Measurements from ENCODE around the gene OR4D2. TPM values are rescaled to one million over a fixed set of nuclear protein-coding genes. Genes with fewer than 3 reads are reported as not detected.

Gene OR4D2
- total RNA-seq, 2 experiments from 2014 or later: not detected

DNA sequence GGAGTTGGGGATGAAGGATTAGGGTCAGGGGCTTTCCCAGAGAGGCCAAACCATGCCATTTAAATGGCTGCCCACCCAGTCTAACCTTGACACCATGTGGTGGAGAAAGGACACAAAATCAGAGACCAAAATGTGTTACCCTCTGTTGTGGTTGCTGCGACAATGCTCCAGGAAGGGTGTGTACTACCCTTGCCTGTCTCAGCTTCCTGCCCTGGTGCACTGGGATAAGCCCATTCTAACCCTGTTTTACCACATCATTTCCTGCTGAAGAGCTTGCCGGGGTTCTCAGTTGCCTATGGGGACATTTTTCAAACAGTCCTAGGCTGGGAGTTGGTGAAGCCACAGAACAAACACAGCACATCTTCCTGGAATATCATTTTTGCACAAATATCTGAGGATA lies 13.7 kb upstream of the OR4D2 start:
- peaks cover 36% of the 10 kb centered on the region for H3K4me1 Mint-ChIP-seq
- no peaks in the 10 kb centered on the region for H3K9me3 Mint-ChIP-seq

DNA sequence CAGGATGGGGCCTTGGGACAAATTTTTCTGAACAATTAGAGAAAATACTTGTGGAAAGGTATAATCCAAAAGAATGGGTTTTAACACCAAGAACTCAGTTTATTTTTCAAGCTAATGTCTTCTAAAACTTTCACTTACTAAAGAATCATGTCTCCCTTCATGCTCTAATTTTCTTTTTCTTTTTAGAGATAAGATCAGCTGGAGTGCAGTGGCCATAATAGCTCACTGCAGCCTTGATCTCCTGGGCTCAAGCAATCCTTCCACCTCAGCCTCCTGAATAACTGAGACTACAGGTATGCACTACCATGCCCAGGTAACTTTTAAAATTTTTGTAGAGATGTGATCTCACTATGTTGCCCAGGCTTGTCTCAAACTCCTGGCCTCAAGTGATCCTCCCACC lies 13.1 kb upstream of the OR4D2 start:
- H3K9me3 Mint-ChIP-seq: no peaks in the 10 kb centered on the region
- H3K36me3 Mint-ChIP-seq: peaks cover 4% of the 10 kb centered on the region
- H3K27ac Mint-ChIP-seq: peak overlapping the region; percentile 67
- H3K4me3 Mint-ChIP-seq: peak overlapping the region; percentile 47
- H3K4me1 Mint-ChIP-seq: peaks cover 37% of the 10 kb centered on the region
- H3K27me3 Mint-ChIP-seq: peaks cover 4% of the 10 kb centered on the region
- ATAC-seq (ENCODE audit: low read depth) (no peak), DNase-seq (no peak)
- POLR2A ChIA-PET: interaction anchor here (1.1 to 2.1 kb wide), 2 partner anchors 17 to 71 kb away, joined by 3 to 5 read pairs; partner anchors contain the start of gene DYNLL2

More for the DNA sequence above, 13.7 kb upstream of the OR4D2 start:
- Mint-ChIP-seq H3K27ac (peak overlapping the region; percentile 79), H3K4me3 (peak overlapping the region; percentile 47), H3K36me3 (peaks cover 4% of the 10 kb centered on the region), H3K27me3 (peaks cover 8% of the 10 kb centered on the region)
- ATAC-seq (ENCODE audit: low read depth) (peak; percentile 84), DNase-seq (peak; percentile 42)
- POLR2A ChIA-PET: interaction anchor here (1.1 to 2.1 kb wide), 2 partner anchors 18 to 70 kb away, joined by 3 to 5 read pairs; partner anchors contain the start of gene DYNLL2

GRCh38 chr17:58156839-58157803 lies 9.7 kb upstream of the OR4D2 start:
- POLR2A ChIA-PET: interaction anchor here (1.2 to 1.8 kb wide), 3 partner anchors 74 to 171 kb away, joined by 3 to 6 read pairs (median 5); partner anchors contain the start of genes DYNLL2 and SRSF1
- no peaks in the 10 kb centered on the region for H3K27me3 Mint-ChIP-seq
- H3K4me1 Mint-ChIP-seq: peaks cover 34% of the 10 kb centered on the region
- peak; percentile 59 for ATAC-seq (ENCODE audit: low read depth)
- H3K36me3 Mint-ChIP-seq: peaks cover 8% of the 10 kb centered on the region
- H3K27ac Mint-ChIP-seq: peak overlapping the region; percentile 70
- DNase-seq: peak; percentile 69
- no peaks in the 10 kb centered on the region for H3K9me3 Mint-ChIP-seq
- peak overlapping the region; percentile 90 for H3K4me3 Mint-ChIP-seq

DNA sequence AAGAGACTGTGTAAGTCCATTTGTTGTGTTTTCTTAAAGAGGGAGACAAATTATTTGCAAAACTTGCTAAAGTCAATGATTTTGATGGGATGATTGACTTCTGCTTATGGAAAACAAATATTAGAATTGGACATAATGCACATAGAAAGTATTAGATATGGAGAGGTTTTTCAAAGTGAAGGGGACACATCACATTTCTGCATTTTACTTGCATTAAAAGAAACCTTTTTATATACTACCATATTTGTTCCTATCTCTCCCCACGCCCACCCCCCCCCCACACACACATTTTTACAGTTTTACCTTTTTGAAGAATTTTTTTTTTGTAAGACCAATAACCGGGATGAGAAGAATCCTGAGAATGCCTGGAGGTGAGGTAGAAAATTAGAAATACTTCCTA lies 8.6 kb upstream of the OR4D2 start:
- Mint-ChIP-seq H3K36me3 (peaks cover 8% of the 10 kb centered on the region), H3K4me1 (peaks cover 23% of the 10 kb centered on the region), H3K4me3 (no peak overlapping the region), H3K9me3 (no peaks in the 10 kb centered on the region), H3K27ac (no peak overlapping the region), H3K27me3 (peaks cover 3% of the 10 kb centered on the region)
- POLR2A ChIA-PET: no interaction called here
- DNase-seq: no peak
- no peak for ATAC-seq (ENCODE audit: low read depth)

- POLR2A ChIA-PET: no interaction called here
Measured at GRCh38 chr17:58161566-58161965, 5.2 kb upstream of the OR4D2 start.

DNA sequence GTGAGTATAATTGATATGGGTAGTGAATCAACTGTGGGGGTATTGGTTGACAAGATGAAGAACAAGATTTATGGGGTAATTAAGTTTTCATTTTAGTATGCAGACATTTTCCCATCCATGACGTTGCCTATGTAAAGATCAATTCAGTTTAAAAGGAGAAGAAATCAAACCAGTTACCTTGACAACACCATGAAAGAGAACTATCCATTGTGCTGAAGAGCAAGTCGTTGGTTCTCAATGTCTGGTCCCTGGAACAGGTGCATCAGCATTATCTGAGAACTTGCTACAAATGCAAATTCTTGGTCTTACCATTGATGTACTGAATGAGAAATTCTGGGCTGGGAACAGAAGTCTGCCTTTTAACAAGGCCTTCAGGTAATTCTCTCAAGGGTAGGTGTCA lies 801 bp upstream of the OR4D2 start:
- H3K9me3 Mint-ChIP-seq: no peaks in the 10 kb centered on the region
- H3K4me3 Mint-ChIP-seq: no peak overlapping the region
- H3K27me3 Mint-ChIP-seq: peaks cover 11% of the 10 kb centered on the region
- DNase-seq: no peak
- no peak overlapping the region for H3K27ac Mint-ChIP-seq
- H3K36me3 Mint-ChIP-seq: no peaks in the 10 kb centered on the region
- POLR2A ChIA-PET: no interaction called here
- H3K4me1 Mint-ChIP-seq: peaks cover 11% of the 10 kb centered on the region
- no peak for ATAC-seq (ENCODE audit: low read depth)

More at GRCh38 chr17:58161566-58161965, 5.2 kb upstream of the OR4D2 start:
- Mint-ChIP-seq H3K4me3 (no peak overlapping the region), H3K27ac (no peak overlapping the region), H3K36me3 (peaks cover 4% of the 10 kb centered on the region), H3K4me1 (peaks cover 10% of the 10 kb centered on the region), H3K9me3 (no peaks in the 10 kb centered on the region), H3K27me3 (peaks cover 11% of the 10 kb centered on the region)
- ATAC-seq (ENCODE audit: low read depth) (no peak), DNase-seq (no peak)

DNA sequence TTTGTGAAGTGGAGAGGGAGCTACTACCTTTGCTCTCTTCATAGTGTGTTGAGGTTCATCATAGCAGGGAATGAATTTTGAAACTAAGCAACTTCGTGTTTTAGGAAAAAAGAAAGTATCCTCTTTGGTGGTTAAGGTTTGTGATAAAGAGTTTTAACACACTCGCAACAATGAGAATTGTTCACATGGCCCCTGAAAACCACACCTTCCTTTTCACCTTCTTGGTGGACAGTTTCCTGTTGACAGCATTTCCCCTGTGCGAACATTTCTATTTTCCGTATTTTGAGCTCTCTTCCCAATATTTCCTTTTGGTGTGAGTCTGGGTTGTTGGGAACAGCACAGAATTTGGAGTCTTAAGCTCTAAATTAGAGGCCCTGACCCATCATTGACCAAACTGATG lies 3.8 kb downstream of the OR4D2 start:
- POLR2A ChIA-PET: interaction anchor here (0.9 to 1.0 kb wide), 2 partner anchors 17 to 163 kb away, joined by 5 to 6 read pairs; partner anchors contain the start of gene SRSF1
- ATAC-seq (ENCODE audit: low read depth) (peak; percentile 33), DNase-seq (no peak)
- H3K27ac Mint-ChIP-seq: peak overlapping the region; percentile 73
- H3K36me3 Mint-ChIP-seq: no peaks in the 10 kb centered on the region
- no peaks in the 10 kb centered on the region for H3K9me3 Mint-ChIP-seq
- peaks cover 7% of the 10 kb centered on the region for H3K27me3 Mint-ChIP-seq
- H3K4me3 Mint-ChIP-seq: peak overlapping the region; percentile 34
- H3K4me1 Mint-ChIP-seq: peaks cover 19% of the 10 kb centered on the region

DNA sequence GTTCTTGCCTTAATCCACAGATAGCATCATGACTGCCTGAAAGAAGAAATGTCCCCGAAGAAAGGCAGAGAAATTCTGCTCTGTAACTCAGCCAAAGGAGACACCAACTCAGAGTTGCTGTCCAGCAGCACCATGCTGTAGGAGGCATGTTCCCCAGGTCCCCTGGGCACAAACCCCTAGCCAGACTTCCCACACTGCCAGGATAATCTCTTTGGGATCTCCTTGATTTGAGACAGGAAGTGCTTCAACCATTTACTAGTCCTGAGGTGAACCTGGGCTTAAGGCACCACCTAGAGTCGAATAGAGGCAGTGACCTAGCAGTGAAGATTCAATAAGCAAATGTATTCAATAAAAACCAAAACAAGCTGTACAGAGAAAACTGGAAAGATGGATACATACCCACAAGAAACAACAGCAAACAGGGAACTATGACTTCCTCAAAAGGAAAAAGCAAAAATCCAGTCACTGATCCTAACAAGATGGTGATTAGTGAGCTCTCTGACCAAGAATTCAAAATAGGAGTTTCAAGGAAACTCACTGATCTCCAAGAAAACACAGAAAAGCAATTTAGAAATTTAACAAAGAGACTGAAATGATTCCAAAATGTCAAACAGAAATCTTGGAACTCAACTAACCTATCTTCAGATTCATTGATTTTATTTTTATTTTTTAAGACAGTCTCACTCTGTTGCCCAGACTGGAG lies 5.7 kb downstream of the OR4D2 start:
- POLR2A ChIA-PET: interaction anchor here (0.9 kb wide), 1 partner anchor 51 kb away, joined by 5 read pairs; no protein-coding TSS in a partner anchor
- Mint-ChIP-seq H3K27me3 (peaks cover 8% of the 10 kb centered on the region), H3K4me1 (peaks cover 19% of the 10 kb centered on the region), H3K4me3 (no peak overlapping the region), H3K36me3 (no peaks in the 10 kb centered on the region), H3K9me3 (no peaks in the 10 kb centered on the region), H3K27ac (no peak overlapping the region)
- ATAC-seq (ENCODE audit: low read depth): peak; percentile 79
- DNase-seq: no peak

- H3K27ac Mint-ChIP-seq: no peak overlapping the region
- POLR2A ChIA-PET: no interaction called here
- H3K36me3 Mint-ChIP-seq: no peaks in the 10 kb centered on the region
- peaks cover 19% of the 10 kb centered on the region for H3K4me1 Mint-ChIP-seq
- no peak overlapping the region for H3K4me3 Mint-ChIP-seq
- no peaks in the 10 kb centered on the region for H3K9me3 Mint-ChIP-seq
- H3K27me3 Mint-ChIP-seq: peaks cover 8% of the 10 kb centered on the region
- ATAC-seq (ENCODE audit: low read depth): no peak
- no peak for DNase-seq
Measured at GRCh38 chr17:58174871-58175270, 8.1 kb downstream of the OR4D2 start.

GRCh38 chr17:58176200-58176599 lies 9.4 kb downstream of the OR4D2 start:
- DNase-seq (no peak), ATAC-seq (ENCODE audit: low read depth) (no peak)
- Mint-ChIP-seq H3K9me3 (no peaks in the 10 kb centered on the region), H3K27ac (no peak overlapping the region), H3K4me1 (peaks cover 8% of the 10 kb centered on the region), H3K4me3 (no peak overlapping the region), H3K36me3 (no peaks in the 10 kb centered on the region), H3K27me3 (peaks cover 10% of the 10 kb centered on the region)
- POLR2A ChIA-PET: no interaction called here

DNA sequence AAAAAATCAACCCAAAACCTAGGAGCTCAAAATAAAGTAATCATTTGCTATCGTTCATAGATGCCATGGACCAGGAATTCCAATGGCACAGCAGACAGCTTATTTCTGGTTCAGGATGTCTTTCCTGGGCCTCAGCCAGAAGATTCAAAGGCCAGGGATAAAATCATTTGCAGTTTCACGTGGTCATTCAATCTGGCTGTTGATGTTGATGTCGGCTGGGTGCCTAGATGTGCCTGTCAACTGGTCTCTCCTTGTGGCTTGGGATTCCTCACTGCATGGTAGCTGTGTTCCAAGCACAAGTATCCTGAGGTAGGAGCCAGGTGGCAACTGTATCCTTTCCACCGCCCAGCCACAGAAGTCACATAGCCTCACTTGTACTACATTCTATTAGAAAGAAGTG lies 15.0 kb downstream of the OR4D2 start:
- H3K4me1 Mint-ChIP-seq: peaks cover 5% of the 10 kb centered on the region
- H3K9me3 Mint-ChIP-seq: no peaks in the 10 kb centered on the region
- no peaks in the 10 kb centered on the region for H3K36me3 Mint-ChIP-seq
- POLR2A ChIA-PET: no interaction called here
- no peak overlapping the region for H3K4me3 Mint-ChIP-seq
- H3K27me3 Mint-ChIP-seq: peaks cover 4% of the 10 kb centered on the region
- no peak for ATAC-seq (ENCODE audit: low read depth)
- H3K27ac Mint-ChIP-seq: no peak overlapping the region
- DNase-seq: no peak

- no peak overlapping the region for H3K4me3 Mint-ChIP-seq
- no peak for DNase-seq
- POLR2A ChIA-PET: no interaction called here
- peaks cover 5% of the 10 kb centered on the region for H3K4me1 Mint-ChIP-seq
- ATAC-seq (ENCODE audit: low read depth): no peak
- H3K9me3 Mint-ChIP-seq: no peaks in the 10 kb centered on the region
- H3K36me3 Mint-ChIP-seq: no peaks in the 10 kb centered on the region
- peaks cover 9% of the 10 kb centered on the region for H3K27me3 Mint-ChIP-seq
- no peak overlapping the region for H3K27ac Mint-ChIP-seq
Measured at GRCh38 chr17:58183514-58183913, 16.7 kb downstream of the OR4D2 start.

DNA sequence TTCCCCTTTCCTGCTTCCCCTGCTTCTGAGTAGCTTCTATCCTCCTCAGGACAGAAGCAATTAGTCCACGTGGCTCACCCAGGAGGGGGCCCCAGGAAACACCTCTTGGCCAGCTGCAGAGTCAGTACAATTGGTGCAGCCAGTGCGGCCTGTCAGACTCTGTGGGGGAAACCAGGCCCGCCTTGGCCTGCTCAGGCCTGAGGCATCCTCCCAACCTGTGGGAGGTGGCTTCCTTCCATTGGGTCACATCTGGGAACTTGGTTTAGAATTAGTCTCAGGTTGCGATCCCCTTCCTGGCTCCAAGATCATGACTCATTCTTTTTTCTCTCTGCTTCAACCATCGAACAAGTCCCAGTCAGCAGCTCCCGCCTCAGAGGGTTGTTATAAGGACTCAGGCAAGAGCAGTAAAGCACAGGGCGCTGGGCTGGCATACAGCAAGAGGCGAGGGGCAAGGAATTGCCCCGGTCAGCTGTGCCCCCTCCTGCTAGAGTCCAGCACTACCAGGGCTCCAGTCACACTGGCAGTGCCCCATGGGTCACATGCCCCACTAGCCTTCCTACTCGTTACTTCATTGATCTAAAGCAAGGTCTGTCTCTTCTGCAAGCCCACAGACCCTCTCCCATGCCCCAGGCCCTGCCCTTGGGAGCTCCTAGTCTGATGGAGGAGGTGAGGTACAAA lies 17.7 kb downstream of the OR4D2 start:
- Mint-ChIP-seq H3K4me3 (no peak overlapping the region), H3K9me3 (no peaks in the 10 kb centered on the region), H3K36me3 (no peaks in the 10 kb centered on the region), H3K27me3 (peaks cover 9% of the 10 kb centered on the region), H3K27ac (no peak overlapping the region), H3K4me1 (peaks cover 5% of the 10 kb centered on the region)
- POLR2A ChIA-PET: no interaction called here
- DNase-seq (no peak), ATAC-seq (ENCODE audit: low read depth) (no peak)

Data from activated naive CD8-positive, alpha-beta T cell treated with anti-CD3 and anti-CD28 coated beads, Interleukin-2, amount 10 ng/mL, durations not matched to agents 7 days and 5 days (primary cell).